ENCODE results near the gene SRGAP3. TPM values are rescaled to one million over a fixed set of nuclear protein-coding genes. Genes with fewer than 3 reads are reported as not detected.

The SRGAP3 gene
- total and polyA plus RNA-seq, 8 donors: 0.31 to 31.7 (median 5.8) TPM

DNA sequence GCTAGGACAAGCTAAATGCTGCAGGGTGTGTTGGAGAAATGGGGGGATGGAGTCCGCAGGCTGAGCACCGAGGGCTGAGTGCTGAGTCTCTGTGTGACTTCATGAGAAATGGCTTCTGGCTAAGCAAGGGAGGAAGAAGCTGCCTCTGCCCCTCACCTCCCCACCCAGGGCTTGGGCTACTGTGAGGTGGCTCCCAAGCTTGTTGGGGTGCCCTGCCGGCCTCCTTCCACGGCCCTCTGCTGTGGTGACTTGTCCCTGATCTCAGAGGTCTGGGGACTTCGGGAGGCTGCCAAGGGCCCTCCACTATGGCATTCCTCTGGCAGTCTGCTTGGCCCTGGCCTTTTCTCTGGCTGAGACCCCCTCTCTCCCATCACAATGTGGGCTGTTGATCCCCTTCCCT is 256.1 kb downstream of the SRGAP3 start:
- WGBS, 5 donors: 87 to 97% (median 94%) methylated on average over 4 to 5 of the region's 5 CpGs

GRCh38 chr3:8992854-8993253 is 256.6 kb downstream of the SRGAP3 start:
- Histone ChIP-seq H3K4me3 (no peak overlapping the region), H3K36me3 (peaks cover 0 to 6% (median 2%) of the 10 kb centered on the region in 4 donors), H3K27me3 (no peaks in the 10 kb centered on the region), H3K9me3 (no peaks in the 10 kb centered on the region), H3K4me1 (peaks cover 0 to 12% (median 10%) of the 10 kb centered on the region in 4 donors), H3K27ac (no peak overlapping the region)
- WGBS, 5 donors: 82 to 90% (median 86%) methylated on average over 11 of the region's 11 CpGs
- intact Hi-C loops (cut with DNase I; ENCODE audit: low total_unique reads): loop anchor here (5.0 kb wide), 1 partner anchor 79 kb away; no protein-coding TSS in a partner anchor
- TF ChIP-seq CTCF (IDR thresholded peaks at IDR 0.05) (no peak), POLR2AphosphoS5 (IDR thresholded peaks at IDR 0.05) (no peak), EP300 (IDR thresholded peaks at IDR 0.05) (no peak), POLR2A (IDR thresholded peaks at IDR 0.05) (no peak)
- no peak for DNase-seq

More for the DNA sequence above, 256.1 kb downstream of the SRGAP3 start:
- H3K27ac ChIP-seq: no peak overlapping the region
- TF ChIP-seq EP300 (IDR thresholded peaks at IDR 0.05): no peak
- TF ChIP-seq POLR2A (IDR thresholded peaks at IDR 0.05): no peak
- TF ChIP-seq CTCF (IDR thresholded peaks at IDR 0.05): no peak
- no peak for TF ChIP-seq POLR2AphosphoS5 (IDR thresholded peaks at IDR 0.05)
- peaks cover 0 to 6% (median 2%) of the 10 kb centered on the region in 4 donors for H3K36me3 ChIP-seq
- intact Hi-C loops (cut with DNase I; ENCODE audit: low total_unique reads): loop anchor here (5.0 kb wide), 1 partner anchor 79 kb away; no protein-coding TSS in a partner anchor
- H3K9me3 ChIP-seq: no peaks in the 10 kb centered on the region
- peaks cover 0 to 11% (median 10%) of the 10 kb centered on the region in 4 donors for H3K4me1 ChIP-seq
- no peaks in the 10 kb centered on the region for H3K27me3 ChIP-seq
- DNase-seq: no peak
- no peak overlapping the region for H3K4me3 ChIP-seq

GRCh38 chr3:8992199-8992598 is 257.2 kb downstream of the SRGAP3 start:
- Histone ChIP-seq H3K4me1 (peaks cover 0 to 14% (median 13%) of the 10 kb centered on the region in 4 donors), H3K9me3 (no peaks in the 10 kb centered on the region), H3K27me3 (no peaks in the 10 kb centered on the region), H3K4me3 (no peak overlapping the region), H3K27ac (no peak overlapping the region), H3K36me3 (peaks cover 0 to 6% (median 2%) of the 10 kb centered on the region in 4 donors)
- WGBS, 5 donors: 82 to 88% (median 83%) methylated on average over 4 of the region's 4 CpGs
- DNase-seq: no peak
- TF ChIP-seq CTCF (IDR thresholded peaks at IDR 0.05) (no peak), EP300 (IDR thresholded peaks at IDR 0.05) (no peak), POLR2AphosphoS5 (IDR thresholded peaks at IDR 0.05) (no peak), POLR2A (IDR thresholded peaks at IDR 0.05) (no peak)
- intact Hi-C loops (cut with DNase I; ENCODE audit: low total_unique reads): loop anchor here (5.0 kb wide), 1 partner anchor 80 kb away; no protein-coding TSS in a partner anchor

DNA sequence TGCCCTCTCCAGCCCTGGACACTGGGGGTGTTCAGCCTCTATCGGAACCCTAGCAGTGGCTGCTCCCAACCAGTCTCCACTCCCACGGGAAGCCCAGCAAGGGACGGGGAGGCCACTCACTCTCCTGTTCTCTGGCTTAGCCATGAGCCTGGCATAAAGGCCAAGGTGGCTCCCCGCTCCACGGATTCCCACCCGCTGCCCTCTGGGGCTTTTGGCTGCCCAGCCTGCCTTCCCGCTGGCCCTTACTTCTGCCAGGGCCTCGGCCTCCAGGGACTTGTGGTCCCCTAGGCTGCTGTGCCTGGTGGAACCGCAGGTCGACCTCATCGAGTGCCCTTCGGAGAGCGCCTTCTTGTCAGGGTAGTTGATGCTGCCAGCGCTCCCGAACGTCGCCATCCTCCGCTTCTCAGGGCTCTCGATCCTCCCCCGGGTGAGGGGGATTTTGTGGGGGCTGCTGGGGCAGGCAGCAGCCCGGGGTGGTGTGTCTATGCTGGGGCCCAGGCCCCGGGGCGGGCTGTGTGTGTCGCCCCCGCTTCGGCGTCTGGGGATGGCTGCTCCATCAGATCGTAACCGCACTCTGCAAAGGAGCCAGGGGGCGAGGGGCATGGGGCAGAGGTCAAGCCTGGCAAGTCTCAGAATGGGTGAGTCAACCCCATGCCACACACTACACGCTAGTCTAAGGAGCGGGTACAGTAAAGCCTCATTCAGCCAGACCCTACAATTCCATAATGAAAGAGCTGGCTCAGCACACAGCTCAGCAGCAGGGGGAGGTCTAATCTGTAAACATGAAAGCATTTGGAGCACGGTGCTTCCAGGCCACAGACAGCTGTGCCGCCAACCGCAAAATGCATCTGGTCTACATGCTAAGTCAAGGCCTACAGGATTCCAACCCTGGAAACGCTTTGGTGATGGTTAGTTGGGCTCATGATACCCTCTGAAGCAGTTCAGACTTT is 258.9 kb downstream of the SRGAP3 start:
- no peaks in the 10 kb centered on the region for H3K27me3 ChIP-seq
- DNase-seq: peak in 1 of 2 donors; percentile 73
- H3K4me3 ChIP-seq: no peak overlapping the region
- intact Hi-C loops (cut with DNase I; ENCODE audit: low total_unique reads): loop anchor here (5.0 kb wide), 1 partner anchor 82 kb away; no protein-coding TSS in a partner anchor
- H3K36me3 ChIP-seq: peaks cover 0 to 6% (median 2%) of the 10 kb centered on the region in 4 donors
- peaks cover 0 to 6% (median 4%) of the 10 kb centered on the region in 4 donors for H3K4me1 ChIP-seq
- WGBS, 5 donors: 86 to 94% (median 91%) methylated on average over 24 to 36 of the region's 36 CpGs
- no peaks in the 10 kb centered on the region for H3K9me3 ChIP-seq
- H3K27ac ChIP-seq: no peak overlapping the region
- TF ChIP-seq CTCF (IDR thresholded peaks at IDR 0.05): no peak
